HS-27A (cell line): ENCODE measurements around the gene HOXA11.

Experiments
- DNase-seq: peaks from one replicate; pipeline ENCODE4 v3.0.0-alpha.2; 2012; ENCODE audit warnings: low read depth, missing footprints

The HOXA11 gene

DNA sequence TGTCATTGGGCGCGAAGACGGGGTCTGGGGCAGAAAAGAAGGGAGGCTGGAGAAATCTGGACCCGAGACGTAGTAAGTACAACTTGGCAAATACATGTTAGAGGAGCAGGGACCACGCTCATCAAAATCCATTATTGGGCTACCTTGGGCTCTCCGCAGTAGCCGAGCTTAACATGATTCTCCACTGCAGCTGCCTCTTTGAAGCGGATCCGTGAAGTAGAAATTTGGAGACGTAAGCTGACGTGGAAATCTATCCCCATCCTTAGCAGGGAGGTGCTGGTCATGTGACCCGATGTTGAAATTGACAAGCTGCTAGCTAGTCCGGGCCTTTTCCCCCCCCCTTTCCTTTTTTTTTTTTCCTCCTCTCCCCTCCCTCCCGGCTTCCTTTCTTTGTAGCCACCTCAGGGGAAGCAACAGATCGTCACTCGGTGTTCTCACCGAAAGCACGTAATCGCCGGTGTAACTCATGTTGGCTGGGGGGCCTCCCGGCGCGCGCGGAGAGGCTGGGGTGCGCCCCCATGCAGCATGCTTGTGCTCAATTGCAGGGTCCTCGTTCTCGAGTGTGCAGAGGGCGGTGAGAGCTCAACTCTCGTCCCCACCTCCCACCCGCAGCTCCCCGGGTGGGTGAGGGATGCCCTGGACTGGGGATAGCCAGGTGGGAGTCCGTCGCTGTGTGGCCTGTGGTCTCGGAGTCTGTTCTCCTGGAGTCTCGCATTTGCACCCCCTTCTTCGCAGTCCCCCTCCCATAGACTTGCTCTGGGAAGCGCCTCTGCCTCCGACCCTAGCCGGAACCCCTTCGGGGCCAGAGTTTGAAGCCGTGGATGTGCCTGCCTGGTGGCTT lies at the start of gene HOXA11:
TSS of gene HOXA11 (minus strand) at position 220 of the 841 bp plus-strand sequence. CDS start at position 132, 88 bp downstream.
- DNase-seq, result no peak

DNA sequence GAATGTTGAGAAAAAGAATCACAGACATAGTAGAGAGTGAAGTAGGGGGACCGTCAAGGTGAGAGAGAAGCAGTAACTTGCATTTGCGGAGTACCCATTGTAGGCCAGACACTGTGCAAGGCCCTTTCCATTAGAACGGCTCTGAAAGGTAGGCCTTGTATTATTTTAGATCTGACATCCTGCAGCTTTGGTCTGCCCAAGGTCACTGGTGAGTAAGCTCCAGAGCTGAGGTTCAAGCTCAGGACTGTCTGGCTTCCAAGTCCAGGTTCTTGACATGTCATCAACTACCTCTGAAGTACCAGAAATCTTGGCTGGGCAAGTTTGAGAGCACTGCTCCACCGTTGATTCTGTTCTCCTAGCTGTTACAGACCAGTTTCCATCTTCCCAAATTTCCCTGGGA lies 44.4 kb upstream of the HOXA11 start:
- DNase-seq, result no peak

DNA sequence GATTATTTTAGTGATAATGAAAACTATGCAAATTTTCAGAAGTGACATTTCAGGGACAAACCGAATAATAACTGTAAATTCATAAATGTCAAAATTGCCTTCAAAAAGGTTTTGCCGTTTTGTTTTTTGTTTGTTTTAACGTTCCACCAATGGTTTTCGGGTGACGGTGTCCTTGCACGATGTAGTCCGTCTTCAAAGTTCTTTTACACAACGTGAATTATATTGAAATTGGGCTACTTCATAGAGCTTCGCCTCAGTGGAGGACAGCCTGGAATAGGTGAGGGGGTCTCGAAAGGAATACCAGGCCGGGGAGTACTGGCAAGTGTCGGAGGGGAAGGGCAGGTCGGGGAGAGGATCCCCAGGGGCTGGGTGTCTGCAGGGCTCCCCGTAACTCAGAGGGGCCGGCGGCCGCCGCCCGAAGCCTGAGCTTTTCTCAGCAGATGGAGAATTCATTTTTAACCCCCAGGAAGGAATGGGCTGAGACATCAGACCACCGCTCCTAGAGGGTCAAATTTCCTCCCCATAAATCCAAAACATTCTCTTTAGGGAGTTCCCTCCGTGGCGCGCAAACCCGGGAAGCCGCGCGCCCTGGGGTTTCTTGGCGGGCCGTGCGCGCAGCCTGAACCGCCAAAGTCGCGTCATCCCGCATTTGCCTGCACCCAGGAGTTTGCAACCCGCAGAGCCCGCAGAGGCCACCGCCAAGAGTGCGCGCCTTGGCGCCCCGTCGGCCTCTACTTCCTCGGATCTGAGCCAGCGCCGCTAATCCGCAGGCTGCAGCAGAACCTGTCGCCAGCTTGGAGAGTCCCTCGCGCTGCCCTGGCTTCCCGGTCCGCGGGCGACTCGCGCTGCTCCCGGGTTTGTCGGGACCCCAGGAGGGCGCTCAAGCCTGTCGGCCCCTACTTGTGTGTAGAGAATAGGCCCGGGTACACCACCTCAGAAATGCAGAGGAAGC lies 40.2 kb upstream of the HOXA11 start:
- DNase-seq, result no peak

DNA sequence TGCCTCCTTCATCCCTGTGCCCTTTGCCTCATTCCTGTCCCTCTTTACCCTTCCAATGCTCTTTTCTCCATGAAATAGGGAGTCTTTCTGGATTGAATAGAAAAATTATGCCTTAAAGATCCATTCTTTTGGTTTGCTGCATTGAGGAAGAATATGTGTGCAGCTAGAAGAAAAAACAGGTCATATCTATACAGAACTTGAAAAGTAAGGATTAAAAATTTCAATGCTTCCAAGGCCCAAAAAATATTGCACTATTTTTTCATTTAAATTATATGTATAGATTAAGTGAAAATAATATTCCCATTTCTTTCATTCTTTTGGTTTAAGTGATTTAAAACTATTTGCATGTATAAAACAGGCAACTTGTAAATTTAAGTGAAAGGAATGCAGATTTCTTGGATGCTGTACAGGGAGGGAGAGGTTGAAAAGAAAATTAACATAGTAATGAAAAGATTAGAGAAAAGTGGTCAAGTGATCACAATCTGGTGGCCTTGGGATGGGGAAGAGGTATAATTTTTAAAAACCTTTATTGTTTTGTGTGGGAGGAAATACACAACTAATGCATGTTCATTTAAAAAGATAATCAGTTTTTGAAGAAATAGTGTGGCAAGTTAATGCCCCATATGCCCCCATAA lies 39.0 kb upstream of the HOXA11 start:
- DNase-seq, result no peak

DNA sequence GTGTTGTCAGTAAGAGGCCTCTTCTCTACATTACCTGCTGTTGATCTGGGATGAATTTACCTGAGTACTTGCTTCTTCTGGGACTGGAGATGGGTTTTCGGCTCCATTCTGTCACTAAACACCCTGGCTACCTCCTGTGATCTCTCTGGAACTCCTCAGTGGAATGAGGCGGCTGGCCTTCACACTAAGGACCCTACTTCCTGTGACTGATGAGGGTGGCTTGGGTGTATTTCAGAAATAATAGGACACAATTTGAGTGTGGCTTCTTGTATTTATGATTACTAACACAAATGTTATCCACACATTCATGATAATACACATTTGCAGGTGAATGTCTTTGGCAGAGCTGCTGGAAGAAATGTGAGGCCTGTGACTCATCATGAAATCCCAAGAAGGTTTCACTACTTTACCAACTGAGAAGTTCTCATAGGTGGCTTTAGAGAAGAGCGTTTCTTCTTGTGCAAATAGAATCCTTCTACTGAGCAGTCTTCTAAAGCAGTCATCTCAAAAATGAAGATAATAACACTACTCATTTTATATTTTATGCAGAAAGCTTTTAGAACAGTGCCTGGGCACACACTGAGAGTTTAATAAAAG lies 36.3 kb upstream of the HOXA11 start:
- no peak for DNase-seq

DNA sequence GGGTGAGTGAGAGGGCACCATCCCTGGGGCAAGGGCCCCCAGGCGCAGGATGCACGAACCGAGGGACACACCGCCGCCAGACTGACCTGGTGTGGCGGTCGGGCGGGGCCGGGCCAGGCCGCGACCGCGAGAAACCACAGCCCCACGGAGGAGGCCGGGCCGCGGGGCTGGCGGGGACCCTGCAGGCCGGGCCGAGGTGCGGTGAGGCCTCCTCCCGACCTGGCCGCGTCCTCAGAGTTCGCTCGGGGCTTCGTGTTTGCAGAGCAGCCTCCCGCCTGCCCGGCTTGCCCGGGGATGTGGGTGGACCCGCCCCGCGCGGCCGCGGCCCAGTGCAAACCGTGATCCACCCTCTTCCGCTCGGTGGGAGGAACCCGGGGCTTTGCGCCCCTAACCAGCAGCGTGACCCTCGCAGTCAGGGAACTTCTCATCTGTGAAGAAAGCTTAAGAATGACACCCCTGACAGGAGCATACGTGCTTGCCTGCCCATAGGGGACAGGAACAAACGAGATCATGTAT lies 35.5 kb upstream of the HOXA11 start:
- DNase-seq, result no peak

DNA sequence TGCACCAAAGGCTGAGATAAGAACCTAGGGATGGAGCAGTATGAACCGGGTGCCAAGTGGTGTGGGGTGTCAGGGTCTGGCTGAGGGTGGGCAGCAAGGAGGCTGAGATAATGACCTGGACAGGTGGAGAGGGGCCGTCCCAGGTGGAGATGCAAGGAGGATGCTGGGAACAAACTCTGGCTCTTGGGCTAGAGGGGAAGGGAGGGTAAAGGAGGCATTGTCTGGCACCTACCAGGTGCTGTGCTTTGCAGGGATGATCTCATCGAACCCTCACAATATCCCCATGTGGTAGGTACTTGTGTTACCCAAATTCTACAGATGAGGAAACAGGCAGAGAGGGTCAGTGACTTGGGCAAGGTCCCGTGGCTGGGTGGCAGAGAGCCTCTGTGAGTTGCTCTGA lies 34.8 kb upstream of the HOXA11 start:
- no peak for DNase-seq

DNA sequence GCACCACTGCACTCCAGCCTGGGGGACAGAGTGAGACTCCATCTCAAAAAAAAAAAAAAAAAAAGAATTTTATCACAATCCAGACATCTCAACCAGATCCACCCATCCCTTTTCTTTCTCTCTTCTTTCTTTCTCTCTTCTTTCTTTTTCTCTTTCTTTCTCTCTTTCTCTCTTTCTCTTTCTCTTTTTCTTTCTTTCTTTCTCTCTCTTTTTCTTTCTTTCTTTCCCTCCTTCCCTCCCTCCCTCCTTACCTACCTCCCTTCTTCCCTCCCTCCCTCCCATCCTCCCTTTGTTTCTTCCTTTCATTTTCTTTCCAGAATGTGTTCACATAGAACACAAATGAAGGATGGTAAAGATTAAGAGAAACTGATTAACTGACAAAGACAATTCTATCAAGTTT lies 32.9 kb upstream of the HOXA11 start:
- DNase-seq, result no peak

DNA sequence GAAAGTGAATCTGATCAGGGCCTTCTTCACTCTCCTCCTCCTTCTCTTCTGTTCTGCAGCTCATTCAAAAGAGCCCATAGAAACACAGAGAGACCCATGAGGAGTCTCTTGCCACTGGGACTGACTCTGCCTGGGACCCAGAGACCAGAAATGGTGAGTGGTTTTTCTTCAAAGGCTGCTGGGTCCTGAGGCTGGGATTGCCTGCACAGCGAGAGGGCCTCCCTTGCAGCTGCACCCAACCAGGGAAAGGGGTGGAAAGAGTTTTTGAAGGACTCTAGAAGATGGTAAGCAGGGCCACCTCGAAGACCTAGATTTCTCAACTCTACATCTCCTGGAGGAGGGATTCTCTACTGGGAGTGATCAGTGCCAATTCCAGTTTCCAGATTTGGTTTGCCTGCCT lies 30.3 kb upstream of the HOXA11 start:
- DNase-seq, result no peak

DNA sequence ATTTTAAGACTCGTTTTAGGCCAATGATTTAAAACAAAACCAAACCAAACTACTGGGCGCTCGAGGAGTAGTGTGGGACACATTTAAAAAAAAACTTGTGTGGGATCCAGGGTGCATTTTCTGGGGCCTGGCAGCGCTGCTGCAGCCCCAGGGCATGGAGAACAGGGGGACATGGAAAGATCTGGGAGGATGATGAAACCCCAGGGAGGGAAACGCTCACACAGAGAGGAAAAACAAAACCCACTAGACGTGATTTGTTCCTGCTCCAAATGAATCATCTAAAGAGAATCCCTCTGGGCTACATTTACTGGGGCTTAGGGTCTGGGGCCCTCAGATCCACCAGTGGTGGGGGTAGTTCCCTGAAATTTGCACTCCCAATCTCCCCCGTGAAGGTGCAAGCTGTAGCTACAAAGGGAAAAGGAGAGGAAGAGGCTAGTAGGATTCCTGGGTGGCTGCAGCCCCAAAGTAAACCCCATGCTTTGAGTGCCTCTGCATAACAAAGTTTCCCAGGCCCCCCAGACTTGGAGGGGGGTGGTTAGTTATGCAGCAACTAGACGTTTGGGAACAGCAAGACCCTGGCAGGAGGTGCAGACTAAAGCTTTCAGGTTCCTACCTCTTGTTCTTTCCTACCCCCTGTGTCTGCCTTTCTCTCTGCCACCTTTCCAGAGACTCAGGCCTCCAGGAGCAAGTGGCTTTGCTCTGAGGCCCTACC lies 29.4 kb upstream of the HOXA11 start:
- no peak for DNase-seq

DNA sequence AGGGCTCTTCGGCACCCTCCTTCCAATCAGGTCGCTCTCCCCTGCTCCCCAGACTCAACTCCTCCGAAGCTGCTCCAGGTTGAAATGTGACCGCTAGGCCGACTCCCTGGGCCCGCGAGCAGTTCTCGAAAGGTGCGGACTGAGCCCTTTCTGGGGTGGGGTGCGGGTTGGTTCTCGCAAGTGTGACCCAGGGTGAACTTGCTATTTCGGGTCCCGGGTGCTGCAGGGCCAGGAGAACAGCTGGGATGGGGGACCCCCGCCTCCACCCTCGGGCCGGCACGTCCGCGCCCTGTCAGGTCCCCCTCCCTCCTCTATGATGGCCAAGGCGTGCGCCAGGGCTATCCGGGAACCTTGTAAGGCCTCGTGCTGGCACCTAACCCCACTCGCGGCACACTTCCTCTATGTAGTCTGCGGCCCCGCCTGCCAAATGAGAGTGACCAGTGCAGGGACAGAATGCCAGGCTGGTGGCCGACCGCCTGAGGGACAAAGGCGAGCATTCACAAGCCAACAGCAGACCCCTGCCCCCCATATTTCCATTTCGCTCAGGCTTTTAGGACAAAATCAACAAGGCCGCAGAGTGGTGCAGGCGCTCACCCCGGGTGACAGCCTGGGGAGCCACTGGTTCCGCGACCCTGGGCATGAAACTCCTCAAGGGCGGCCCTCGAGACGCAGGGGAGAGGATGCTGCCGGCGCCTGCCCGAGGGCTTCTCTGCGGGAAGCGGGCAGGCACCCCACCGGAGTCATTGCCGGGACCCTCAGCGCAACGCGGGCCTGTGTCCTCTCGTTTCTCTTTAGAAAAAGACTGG lies 28.6 kb upstream of the HOXA11 start:
- DNase-seq, result no peak

DNA sequence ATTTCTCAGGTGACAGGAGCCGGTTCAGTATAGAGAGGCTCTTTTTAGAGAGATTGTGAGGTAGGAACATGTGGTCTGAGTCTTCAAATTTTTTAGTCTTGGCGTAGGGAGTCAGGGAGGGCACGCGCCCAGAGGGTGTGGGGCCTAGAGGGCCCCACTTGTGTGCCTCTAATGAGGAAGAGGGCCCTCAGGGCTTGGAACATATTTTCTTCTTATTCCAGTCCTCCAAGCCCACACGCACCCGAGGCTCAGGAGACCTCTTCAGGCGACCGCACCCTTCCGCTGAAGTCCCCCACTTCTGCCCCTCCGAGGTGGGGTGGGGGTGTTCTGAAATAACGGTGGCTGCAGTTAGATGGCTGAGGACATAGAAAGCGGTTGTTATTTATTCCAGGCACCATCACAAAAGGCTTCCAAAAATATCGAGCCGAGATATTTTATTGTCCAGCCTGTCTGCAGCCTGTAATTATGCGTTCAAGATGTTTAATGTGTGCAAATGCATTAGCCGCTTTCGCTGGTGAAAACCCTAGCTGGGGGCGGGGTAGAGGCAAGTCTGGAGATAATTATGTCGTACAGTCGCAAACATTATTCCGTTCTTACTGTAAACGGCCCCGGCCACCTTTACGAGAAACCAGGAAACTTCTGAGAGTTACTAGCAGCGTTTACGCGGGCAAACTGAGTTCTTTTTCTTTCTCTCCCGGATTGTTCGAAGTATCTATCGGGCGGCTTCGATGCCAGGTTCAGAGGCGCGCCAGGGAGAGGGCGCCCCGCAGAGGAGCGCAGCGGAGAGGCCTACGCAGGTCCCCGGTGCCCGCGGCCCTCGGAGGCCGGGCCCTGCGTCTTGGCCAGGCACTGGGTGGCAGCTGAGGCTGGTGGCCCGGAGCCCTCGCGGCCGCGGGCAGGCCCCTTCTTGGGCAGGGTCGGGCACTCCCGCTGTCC lies 27.7 kb upstream of the HOXA11 start:
- DNase-seq, result no peak

DNA sequence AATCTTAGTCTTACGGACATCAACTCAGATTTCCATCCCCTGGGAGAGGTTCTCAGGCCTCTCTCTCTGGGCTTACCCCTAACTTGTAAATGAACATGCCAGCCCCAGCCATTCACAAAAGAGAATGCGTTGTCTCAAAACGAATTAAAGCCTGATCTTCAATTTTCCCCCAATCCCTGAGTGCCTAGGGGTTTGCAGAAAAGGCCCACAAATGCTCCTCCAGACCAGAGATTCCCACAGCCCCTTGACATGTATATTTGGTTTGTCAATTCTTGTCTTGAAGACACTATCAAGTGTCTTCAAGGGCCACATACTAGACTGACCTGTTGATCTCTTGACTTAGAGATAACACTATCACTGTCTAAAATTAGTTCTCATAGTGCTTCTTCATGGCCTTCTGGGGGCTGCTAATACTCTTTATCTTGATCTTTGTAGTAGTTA lies 26.8 kb upstream of the HOXA11 start:
- no peak for DNase-seq

DNA sequence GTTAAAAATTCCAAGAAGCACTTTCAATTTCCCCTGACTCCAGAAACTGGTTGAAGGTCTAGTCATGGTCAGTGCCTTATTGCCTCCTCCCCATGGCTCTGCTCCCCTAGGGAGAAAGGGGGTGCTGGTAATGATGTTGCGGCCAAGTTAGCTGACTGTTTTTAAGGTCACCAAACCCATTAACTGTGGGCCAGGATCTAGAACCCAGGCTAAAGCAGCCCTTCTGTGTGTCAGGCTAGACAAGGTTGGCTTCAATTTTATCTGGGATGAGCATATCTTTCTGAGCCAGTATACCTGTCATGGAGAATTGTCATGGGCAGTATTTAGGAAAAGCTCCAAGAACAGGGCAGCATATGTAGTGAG lies 26.0 kb upstream of the HOXA11 start:
- no peak for DNase-seq

DNA sequence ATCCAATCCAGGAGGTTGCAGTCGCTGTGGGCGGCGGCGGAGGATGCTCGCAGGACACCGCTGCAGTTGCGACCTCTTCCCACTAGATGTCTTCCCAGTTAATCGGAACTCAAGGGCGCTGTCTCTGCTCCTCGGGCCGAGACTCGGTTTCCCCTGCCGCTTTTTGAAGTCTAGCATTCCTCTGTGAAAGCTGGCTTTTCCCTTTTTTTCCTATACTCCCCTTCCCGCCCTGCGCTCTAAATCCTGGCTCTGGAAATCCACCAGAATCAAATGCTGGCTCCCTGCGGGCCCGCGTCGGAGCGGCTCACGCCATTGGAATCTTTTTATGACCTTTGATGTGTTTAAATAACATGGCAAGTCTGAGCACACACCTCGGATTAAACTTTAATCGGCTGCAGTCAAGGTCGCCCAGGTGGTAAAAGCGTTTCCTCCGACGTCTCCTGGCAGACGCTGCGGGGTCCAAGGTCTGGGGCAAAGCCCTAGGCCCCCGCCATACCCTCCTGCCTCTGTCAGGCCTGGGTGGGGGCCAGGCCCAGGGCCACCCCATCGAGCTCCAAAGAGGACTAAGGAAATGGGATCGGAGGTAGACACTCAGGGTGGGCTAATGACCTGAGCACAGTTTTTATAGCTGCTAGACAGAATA lies 25.5 kb upstream of the HOXA11 start:
- no peak for DNase-seq

DNA sequence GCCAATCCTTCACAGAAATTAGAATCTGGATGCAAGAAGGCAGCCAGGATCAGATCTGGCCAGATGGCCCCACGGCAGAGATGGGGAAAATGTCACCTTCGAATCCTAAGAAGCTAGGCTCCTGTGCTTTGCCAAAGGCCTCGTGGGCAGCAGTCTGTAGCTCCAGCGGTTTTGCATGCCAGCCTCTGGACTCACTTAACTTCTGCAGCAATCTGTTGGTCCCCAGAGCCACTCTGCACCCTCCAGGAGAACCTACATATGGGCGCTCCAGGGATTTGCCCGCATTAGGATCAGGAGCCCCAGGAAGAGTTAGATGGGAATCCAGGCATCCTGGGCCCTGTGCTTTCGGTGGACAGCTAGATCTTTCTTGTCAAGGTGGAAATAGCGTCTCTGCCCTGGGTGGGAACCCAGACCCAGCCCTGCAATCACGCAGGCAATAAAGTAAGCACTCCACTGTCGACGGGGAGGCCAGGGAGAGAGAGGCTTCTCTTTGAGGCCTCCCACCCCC lies 25.0 kb upstream of the HOXA11 start:
- DNase-seq, result no peak

DNA sequence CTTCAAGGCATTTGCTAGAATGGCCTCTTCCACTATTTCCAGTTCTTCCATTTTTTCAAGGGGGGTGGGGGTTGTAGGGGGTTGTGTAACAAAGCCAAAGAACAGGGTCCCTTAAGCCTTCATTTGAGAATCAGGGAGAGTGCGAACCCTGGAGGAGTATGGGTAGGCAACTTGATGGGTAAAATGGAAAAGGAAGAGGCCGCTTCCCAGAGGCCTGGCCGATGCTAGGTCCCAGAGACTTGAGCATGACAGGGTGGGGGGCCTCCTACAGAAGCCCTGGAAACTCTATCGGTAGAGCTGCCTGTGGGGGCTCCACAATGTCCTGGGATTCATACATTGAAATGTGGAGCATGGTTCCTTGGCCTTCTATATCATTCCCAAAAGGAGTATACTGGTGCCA lies 24.0 kb upstream of the HOXA11 start:
- no peak for DNase-seq

DNA sequence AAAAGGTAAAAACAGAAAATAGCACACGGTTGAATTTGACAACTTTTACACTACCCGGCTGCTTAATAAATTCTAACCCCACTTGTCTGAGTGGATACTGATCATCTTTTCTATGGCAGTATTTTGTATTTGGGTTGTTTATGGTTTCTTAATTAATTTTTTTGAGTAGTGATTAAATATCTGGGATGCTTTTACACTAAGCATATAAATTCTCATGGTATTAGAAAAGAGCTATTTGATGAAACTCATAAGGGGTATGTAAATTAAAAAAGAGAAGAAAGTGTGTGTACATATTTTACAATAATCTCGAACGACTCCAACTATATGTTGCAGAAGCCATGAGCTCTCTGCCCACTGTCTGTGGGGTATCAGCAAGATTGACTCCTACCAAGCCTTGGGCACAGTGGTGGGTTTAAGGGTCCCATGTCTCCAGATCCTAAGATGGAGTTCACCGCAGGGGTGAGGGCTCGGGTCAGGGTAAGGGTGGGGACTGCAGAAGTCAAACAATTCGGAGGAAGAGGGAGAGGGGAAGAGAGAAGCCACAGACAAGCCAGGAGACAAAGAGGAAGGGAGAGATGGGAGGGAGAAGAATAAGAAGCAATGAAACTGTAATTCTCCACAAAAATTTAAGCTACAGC lies 22.4 kb upstream of the HOXA11 start:
- no peak for DNase-seq
